Cardiac fibroblast (primary cell): Measurements from ENCODE around the gene RSF1.

Experiments used
- DNase-seq, 2 donors: peaks; one replicate each; pipeline versions ENCODE4 v3.0.0 to v3.0.0-alpha.2; 2010; ENCODE audit warnings: low read depth in 2 of 2
- H3K4me3 ChIP-seq, 2 donors: replicated peaks in 1 of 2; 1 replicate in 1 of 2; 2 replicates in 1 of 2; pipeline ENCODE4 v1.5.1; 2011; ENCODE audit warnings: low read depth in 2 of 2, low read length in 2 of 2, mild to moderate bottlenecking in 2 of 2, moderate library complexity in 1 of 2
- CTCF ChIP-seq: IDR thresholded peaks from one replicate; pipeline ENCODE4 v1.5.1; 2011; ENCODE audit warnings: low read depth, mild to moderate bottlenecking, low read length, inconsistent platforms

The RSF1 gene

DNA sequence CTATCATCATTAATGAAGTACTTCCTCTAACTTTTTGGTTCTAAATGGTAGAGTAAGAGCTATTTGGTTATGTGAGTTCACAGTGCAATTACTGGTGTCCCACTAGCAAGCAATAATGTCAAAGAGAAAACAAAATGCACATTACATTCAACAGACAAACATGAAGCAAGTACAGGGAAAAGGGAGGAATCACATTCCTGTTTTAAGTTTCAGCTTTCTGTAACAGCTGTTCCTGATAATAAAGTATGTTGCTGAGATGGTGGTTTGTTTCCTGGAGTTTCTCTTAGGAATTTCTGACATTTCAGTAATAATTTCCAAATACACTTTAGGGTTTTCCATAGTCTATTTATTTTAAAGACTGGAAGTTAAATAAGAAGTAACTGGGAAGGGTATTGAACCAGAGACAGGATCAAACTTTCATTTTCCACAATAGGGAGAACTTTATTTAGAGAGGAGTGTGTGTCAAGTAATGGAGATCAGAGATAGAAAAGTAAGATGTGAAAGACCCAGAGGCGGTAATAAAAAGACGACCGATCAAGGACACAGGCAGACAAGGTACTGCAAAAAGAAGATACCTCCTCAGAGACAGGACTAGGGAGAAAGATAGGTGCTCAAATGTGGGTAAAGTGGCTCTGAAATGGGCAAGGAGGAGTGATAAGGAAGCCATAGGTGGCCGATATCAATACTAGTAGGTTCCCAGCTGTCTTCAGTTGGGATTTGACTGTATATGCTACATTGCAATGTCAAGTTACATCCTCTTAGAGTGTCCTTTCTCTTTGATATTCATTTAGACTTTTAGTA is 162.1 kb downstream of the RSF1 start:
- DNase-seq, result peak in 1 of 2 donors; percentile 57
- TF ChIP-seq CTCF, result no peak
- no peak overlapping the region for H3K4me3 ChIP-seq

DNA sequence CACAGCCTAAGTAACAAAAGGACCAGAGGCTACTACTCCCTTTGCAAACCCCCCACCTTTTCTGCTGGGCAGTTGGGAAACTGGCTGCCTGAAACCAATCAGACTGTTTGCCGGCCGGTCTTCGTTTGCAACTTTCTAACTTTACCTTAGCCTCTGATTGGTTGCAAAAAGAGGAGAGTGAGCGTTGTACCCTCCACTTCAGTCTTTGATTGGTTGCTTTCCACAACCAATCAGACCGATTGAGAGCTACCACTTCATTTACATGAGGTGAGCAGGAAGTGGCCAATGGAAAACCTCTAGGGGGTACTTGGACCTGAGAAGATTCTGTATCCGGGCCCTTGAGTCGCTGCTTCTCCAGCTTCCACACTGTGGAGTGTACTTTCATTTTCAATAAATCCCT is 164.2 kb downstream of the RSF1 start:
- DNase-seq, result no peak
- no peak for TF ChIP-seq CTCF
- no peak overlapping the region for H3K4me3 ChIP-seq

GRCh38 chr11:77654770-77655434 is 165.6 kb downstream of the RSF1 start:
- TF ChIP-seq CTCF, result no peak

DNA sequence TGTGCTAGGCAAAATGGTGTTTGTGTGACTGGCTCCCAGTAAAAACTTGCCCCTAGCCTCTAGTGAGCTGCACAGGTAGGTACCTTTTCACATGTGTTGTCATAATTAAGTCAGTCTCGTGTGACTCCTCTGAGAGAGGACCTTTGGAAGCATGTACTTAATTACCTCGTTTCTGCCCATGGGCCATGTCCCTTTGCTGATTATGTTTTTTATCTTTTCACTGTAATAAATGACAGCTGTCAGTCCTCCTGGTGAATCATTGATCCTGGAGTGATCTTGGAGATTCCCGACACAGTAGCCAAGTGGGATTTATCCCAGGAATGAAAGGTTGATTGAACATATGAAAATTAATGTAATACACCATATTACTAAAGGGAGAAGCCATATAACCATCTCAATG is 170.4 kb downstream of the RSF1 start:
- H3K4me3 ChIP-seq, result no peak overlapping the region
- DNase-seq, result no peak
- TF ChIP-seq CTCF, result no peak

More at GRCh38 chr11:77654770-77655434, 165.6 kb downstream of the RSF1 start:
- no peak for DNase-seq
- H3K4me3 ChIP-seq, result no peak overlapping the region

DNA sequence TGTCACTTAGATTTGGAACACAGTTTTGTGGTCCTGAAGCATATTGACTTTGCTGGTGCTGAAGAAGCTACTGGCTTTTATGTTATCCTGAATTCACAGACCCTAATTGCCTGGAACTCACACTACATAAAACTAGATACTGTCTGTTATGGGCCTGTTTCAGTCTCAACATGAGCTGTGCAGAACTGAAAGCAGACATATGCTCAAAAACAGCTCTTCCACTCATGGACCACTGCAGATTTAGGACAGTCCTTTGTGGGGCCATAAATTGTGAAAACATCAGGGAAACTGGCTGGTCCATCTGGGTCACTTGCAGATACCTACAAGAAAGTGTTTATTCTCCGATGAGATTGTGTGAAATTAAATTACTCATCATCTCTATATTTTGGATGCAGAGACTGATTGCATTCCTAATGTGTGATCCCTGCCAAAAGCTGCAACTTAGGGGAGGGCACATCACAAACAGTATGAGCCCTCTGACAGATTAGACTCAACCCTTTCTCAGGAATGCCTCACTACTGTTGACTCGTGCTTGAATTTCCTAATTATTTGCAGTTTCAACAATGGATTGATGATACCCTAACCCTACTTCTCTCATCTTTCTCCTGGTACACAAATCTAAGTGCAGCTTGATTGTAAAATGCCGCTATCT is 172.7 kb downstream of the RSF1 start:
- H3K4me3 ChIP-seq, result no peak overlapping the region
- TF ChIP-seq CTCF, result no peak
- DNase-seq, result peak in 1 of 2 donors; percentile 37

DNA sequence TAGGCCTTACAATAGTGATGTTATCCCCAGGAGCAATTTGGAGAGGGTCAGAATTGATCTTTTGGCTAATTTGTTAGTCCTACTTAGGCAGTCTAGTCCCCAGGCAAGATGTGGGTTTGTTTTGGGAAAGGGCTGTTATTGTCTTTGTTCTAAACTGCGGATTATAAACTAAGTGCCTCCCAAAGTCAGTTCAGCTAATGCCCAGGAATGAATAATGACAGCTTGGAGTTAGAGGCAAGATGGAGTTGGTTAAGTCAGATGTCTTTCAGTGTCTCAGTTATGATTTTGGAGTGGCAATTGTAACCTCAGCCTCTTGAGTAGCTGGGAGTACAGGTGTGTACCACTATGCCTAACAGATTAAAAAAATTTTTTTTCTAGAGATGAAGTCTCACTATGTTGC is 175.6 kb downstream of the RSF1 start:
- H3K4me3 ChIP-seq, result no peak overlapping the region
- DNase-seq, result no peak
- no peak for TF ChIP-seq CTCF
